Pulmonary artery endothelial cell (primary cell): ENCODE results near the gene PGBD1. TPM values are rescaled to one million over a fixed set of nuclear protein-coding genes. Genes with fewer than 3 reads are reported as not detected.

Source experiments
- DNase-seq: peaks from one replicate; pipeline ENCODE4 v3.0.0-alpha.2; 2011; ENCODE audit warnings: low read depth, low spot score
- total RNA-seq: library from RNA; depleted of rRNA; stranded (reverse); fragments of >200 nt; gene quantifications from 2 replicates; pipeline ENCODE4 v1.2.3, GENCODE V29; 2014

The PGBD1 gene
- total RNA-seq, 1 donor from 2014 or later = 7.3 TPM

- no peak for DNase-seq
These were observed 53.7 kb downstream of the PGBD1 start for GRCh38 chr6:28335040-28335563.

- peak; percentile 98 for DNase-seq
These were observed 54.4 kb downstream of the PGBD1 start, which contains the start of gene ZSCAN31 for GRCh38 chr6:28335564-28336283. TSS of gene ZSCAN31 (minus strand) at chr6:28336148. CDS start at chr6:28329683, 6,465 bp downstream.

GRCh38 chr6:28336284-28337120 is 55.1 kb downstream of the PGBD1 start:
- DNase-seq = no peak

DNA sequence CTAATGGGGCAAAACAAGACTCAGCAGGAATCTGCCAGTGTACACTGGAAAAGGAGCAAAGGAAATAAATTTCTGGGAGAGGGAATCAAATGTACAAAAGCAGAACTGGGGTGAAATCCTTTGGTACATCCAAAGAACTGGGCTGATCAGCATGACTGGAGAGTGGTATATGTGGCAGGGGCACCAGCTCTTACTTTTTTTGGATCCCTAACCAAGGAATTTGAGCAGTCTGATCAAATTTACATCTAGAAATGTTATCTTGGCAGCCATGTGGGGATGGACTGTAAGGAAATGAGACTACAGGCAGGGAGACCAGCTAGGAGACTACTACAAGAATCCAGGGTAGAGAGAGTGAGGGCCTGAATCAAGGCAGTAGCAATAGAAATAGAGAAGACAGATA is 55.7 kb downstream of the PGBD1 start:
- DNase-seq = no peak

- DNase-seq = no peak
These were observed 59.1 kb downstream of the PGBD1 start for GRCh38 chr6:28340310-28341095.

DNA sequence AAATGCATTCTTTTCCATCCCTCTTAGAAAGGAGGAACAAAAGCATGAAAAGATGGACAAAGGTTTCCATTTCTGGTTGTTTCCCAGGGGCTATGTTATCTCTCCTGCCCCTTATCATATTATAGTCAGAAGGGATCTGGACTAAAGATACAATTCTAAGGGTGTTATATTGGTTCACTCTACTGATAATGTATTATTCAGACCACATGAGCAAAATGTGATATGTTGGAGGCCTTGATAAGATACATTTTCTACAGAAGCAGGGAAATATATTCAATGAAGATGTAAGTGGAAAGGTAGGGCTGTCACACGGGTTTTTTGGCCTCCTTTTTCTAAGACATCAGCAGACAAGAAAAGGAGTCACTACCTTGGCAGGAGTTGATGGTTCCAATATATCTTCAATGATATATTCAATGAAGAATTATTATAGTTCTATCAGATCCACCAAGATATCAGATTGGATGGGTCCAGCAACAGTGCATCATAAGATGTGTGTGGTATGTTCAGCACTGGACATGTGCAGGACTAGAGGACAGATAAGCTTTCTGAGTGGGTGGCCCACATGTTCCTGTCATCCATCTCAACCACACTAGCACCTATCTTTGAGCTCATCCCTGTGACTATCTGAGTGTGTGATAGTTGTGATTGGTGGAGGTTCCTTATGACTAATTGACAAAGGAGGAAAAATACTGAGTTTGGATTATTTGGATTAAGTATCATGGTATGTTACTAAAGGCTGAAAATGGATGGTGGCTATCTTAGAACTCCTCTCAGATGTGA is 62.7 kb downstream of the PGBD1 start:
- no peak for DNase-seq

- no peak for DNase-seq
These were observed 63.8 kb downstream of the PGBD1 start for GRCh38 chr6:28345201-28345600.

DNA sequence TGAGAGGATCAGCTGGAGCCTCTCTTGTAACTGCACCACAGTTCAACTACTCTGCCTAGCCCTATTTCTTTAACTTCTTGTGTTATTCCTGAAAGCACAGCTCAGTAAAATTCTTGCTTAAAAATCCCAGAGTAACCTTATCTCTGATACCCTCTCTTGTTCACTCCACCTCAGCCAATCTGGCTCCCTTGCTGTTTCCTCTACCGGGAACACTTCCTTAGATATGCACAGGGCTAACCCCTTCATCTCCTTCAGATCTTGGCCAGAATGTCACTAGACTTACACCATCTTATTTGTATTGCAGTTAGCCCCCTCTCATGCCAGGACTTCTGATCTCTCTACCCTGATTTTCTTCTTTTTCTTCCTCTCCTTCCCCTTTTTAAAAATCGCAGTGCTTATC is 65.7 kb downstream of the PGBD1 start:
- DNase-seq = no peak

GRCh38 chr6:28349344-28349891 is 68.0 kb downstream of the PGBD1 start:
- no peak for DNase-seq

GRCh38 chr6:28349892-28350737 is 68.7 kb downstream of the PGBD1 start, which contains the start of gene ZKSCAN3:
TSS of gene ZKSCAN3 (plus strand) at chr6:28349947. CDS start at chr6:28359587, 9,640 bp downstream.
- peak; percentile 43 for DNase-seq

- DNase-seq = no peak
These were observed 69.7 kb downstream of the PGBD1 start for GRCh38 chr6:28351087-28351486.

DNA sequence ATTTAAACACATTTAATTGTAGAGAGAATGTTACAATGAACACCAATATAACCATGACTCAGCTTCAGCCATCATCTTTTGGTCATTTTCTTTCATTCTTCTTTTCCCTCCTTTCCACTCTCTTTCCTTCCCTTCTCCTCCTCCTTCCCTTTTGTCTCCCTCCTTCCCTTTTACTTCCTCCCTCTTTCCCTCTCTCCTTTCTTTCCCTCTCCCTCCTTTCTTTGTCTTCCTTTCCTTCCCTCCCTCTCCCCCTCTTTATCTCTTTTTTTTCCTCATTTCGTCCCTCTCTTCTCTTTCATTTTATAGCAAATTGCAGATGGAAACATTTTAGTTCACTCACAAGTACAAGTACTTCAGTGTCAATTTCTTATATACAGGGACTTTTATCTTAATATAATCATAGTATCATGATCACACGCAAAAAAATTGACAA is 70.1 kb downstream of the PGBD1 start:
- no peak for DNase-seq

Other genes starting within 250 kb of the PGBD1 start
- 0.33 and 0.35 TPM in 2 replicates for gene ZNF165, start 201.0 kb upstream of the PGBD1 start, total RNA-seq
- gene ZSCAN16, start 157.0 kb upstream of the PGBD1 start, total RNA-seq = 13.0 and 13.8 TPM in 2 replicates
- 11.5 and 19.0 TPM in 2 replicates for gene ZKSCAN8, start 139.7 kb upstream of the PGBD1 start, total RNA-seq
- 11.6 and 13.5 TPM in 2 replicates for gene ZSCAN9, start 56.3 kb upstream of the PGBD1 start, total RNA-seq
- 5.6 and 5.7 TPM in 2 replicates for gene ZKSCAN4, start 29.3 kb upstream of the PGBD1 start, total RNA-seq
- 0.59 and 1.2 TPM in 2 replicates for gene NKAPL, start 22.3 kb upstream of the PGBD1 start, total RNA-seq
- 8.9 and 18.5 TPM in 2 replicates for gene ZSCAN26, start 14.4 kb upstream of the PGBD1 start, total RNA-seq
- gene ZSCAN31, start 54.6 kb downstream of the PGBD1 start, total RNA-seq = 10.6 and 19.7 TPM in 2 replicates
- gene ZKSCAN3, start 68.4 kb downstream of the PGBD1 start, total RNA-seq = 3.4 and 7.5 TPM in 2 replicates
- gene ZSCAN12, start 118.2 kb downstream of the PGBD1 start, total RNA-seq = 3.6 and 6.8 TPM in 2 replicates
- 0.07 and 0.14 TPM in 2 replicates for gene ZSCAN23, start 161.9 kb downstream of the PGBD1 start, total RNA-seq
- not detected in 2 replicates for gene GPX6, start 234.2 kb downstream of the PGBD1 start, total RNA-seq
- gene GPX5, start 244.3 kb downstream of the PGBD1 start, total RNA-seq = not detected in 2 replicates